GM12878 (cell line): ENCODE data around the gene AK5. TPM values are rescaled to one million over a fixed set of nuclear protein-coding genes. Genes with fewer than 3 reads are reported as not detected.

Source experiments
- ATAC-seq: fragments of 200-7000 bp; cut with Tn5 transposase; 3 replicates; pipeline ENCODE4 v1.9.1; 2020; ENCODE audit warnings: mild to moderate bottlenecking, moderate library complexity
- BruUV-seq: library from RNA; stranded (reverse); fragments of 400-500 nt; replicated peaks from 2 replicates; lab custom pipeline; 2021; lab: Mats Ljungman, UMichigan
- CTCF ChIA-PET: fragments of 300-600 bp; sonication (Branson Sonifier 250); formaldehyde crosslinking; extraction: SDS; loops from one replicate; lab custom pipeline; 2021; ENCODE audit warnings: inconsistent platforms; lab: Yijun Ruan, JAX
- POLR2A ChIA-PET: fragments of 350-600 bp; formaldehyde crosslinking; extraction: SDS; loops from one replicate; lab custom pipeline; 2021; ENCODE audit warnings: inconsistent platforms; lab: Charles Lee
- RAD21 ChIA-PET: fragments of 300-600 bp; sonication (Branson Sonifier 250); formaldehyde crosslinking; loops from one replicate; lab custom pipeline; 2023; ENCODE audit warnings: antibody characterized with exemption; ENCODE audit not compliant: unreplicated experiment; lab: Charles Lee
- SMC1A ChIA-PET: fragments of 300-600 bp; sonication (Branson Sonifier 250); formaldehyde crosslinking; loops from one replicate; lab custom pipeline; 2023; ENCODE audit not compliant: unreplicated experiment, uncharacterized antibody; lab: Charles Lee
- DNase-seq: peaks from one replicate; pipeline ENCODE4 v3.0.0-alpha.2; 2011; ENCODE audit warnings: low read depth, low spot score
- FAIRE-seq: peaks from 3 replicates; lab custom pipeline; 2011; peaks lifted over from hg19 to GRCh38; lab: Jason Lieb, UNC
- H2AFZ ChIP-seq: 2 replicates; pipeline ENCODE4 v1.6.0; 2011; ENCODE audit warnings: low read depth, low read length, control low read depth; ENCODE audit not compliant: control insufficient read depth
- H3K27ac ChIP-seq: 2 replicates; pipeline ENCODE4 v1.5.1; 2011; ENCODE audit warnings: control low read depth; ENCODE audit not compliant: control insufficient read depth, insufficient read depth
- H3K27me3 ChIP-seq, 2 experiments: replicated peaks in 1 of 2; 2 replicates each; pipeline versions ENCODE4 v1.6.0 to v1.6.1; 2011; ENCODE audit warnings: low read length in 1 of 2; ENCODE audit not compliant: control insufficient read depth in 2 of 2, insufficient read depth in 2 of 2
- H3K36me3 ChIP-seq, 2 experiments: 2 replicates each; pipeline ENCODE4 v1.5.1; 2011; ENCODE audit warnings: low read length in 1 of 2; ENCODE audit not compliant: control insufficient read depth in 2 of 2, insufficient read depth in 2 of 2
- H3K4me1 ChIP-seq: 2 replicates; pipeline ENCODE4 v1.6.1; 2011; ENCODE audit warnings: mild to moderate bottlenecking, low read length, moderate library complexity, mixed read lengths; ENCODE audit not compliant: control insufficient read depth, insufficient read depth
- H3K4me2 ChIP-seq: 2 replicates; pipeline ENCODE4 v1.6.0; 2011; ENCODE audit warnings: control low read depth; ENCODE audit not compliant: control insufficient read depth, insufficient read depth
- H3K4me3 ChIP-seq: fragments of 200-600 bp; sonication (generic); 2 replicates; pipeline ENCODE4 v1.5.1; 2016
- H3K79me2 ChIP-seq: 2 replicates; pipeline ENCODE4 v1.6.0; 2011; ENCODE audit warnings: low read length; ENCODE audit not compliant: control insufficient read depth, insufficient read depth
- H3K9ac ChIP-seq: 2 replicates; pipeline ENCODE4 v1.8.0; 2011; ENCODE audit warnings: low read length, control low read depth, mixed read lengths; ENCODE audit not compliant: control insufficient read depth, insufficient read depth
- H3K9me3 ChIP-seq: replicated peaks from 3 replicates; pipeline ENCODE4 v1.5.1; 2011; ENCODE audit warnings: mild to moderate bottlenecking, low read length; ENCODE audit not compliant: control insufficient read depth, insufficient read depth
- H4K20me1 ChIP-seq: 2 replicates; pipeline ENCODE4 v1.6.0; 2011; ENCODE audit not compliant: control insufficient read depth, insufficient read depth
- CBX5 ChIP-seq: sonication (generic); IDR thresholded peaks from 2 replicates; pipeline ENCODE4 v1.6.1; 2016; ENCODE audit warnings: low read depth, moderate library complexity, mild to moderate bottlenecking, inconsistent platforms
- CEBPB ChIP-seq, 2 experiments: fragments of 150-350 bp in 1 of 2; IDR thresholded peaks; 2 replicates each; pipeline ENCODE4 v1.6.1; 2012 to 2014; ENCODE audit warnings: low read depth in 2 of 2, low read length in 2 of 2, borderline replicate concordance in 1 of 2, inconsistent platforms in 1 of 2
- ELK1 ChIP-seq: IDR thresholded peaks from 2 replicates; pipeline ENCODE4 v1.6.1; 2012; ENCODE audit warnings: low read depth, low read length, improper control_type of control experiment
- FOS ChIP-seq: IDR thresholded peaks from 3 replicates; pipeline ENCODE4 v1.6.1; 2011; ENCODE audit warnings: borderline replicate concordance; ENCODE audit not compliant: insufficient read length; ENCODE audit errors: extremely low read depth
- FOXM1 ChIP-seq: IDR thresholded peaks from 2 replicates; pipeline ENCODE4 v1.6.1; 2012; ENCODE audit warnings: low read depth, mild to moderate bottlenecking, inconsistent platforms, low read length, moderate library complexity
- GATAD2B ChIP-seq: fragments of 450-650 bp; conservative IDR thresholded peaks from 2 replicates; pipeline ENCODE4 v1.6.1; 2017; ENCODE audit warnings: low read depth, mild to moderate bottlenecking, moderate library complexity
- MAX ChIP-seq: IDR thresholded peaks from 2 replicates; pipeline ENCODE4 v1.6.1; 2012; ENCODE audit warnings: low read depth, low read length, improper control_type of control experiment
- MLLT1 ChIP-seq: fragments of 450-650 bp; IDR thresholded peaks from 2 replicates; pipeline ENCODE4 v1.6.1; 2016; ENCODE audit warnings: mild to moderate bottlenecking
- NBN ChIP-seq: fragments of 450-650 bp; IDR thresholded peaks from 2 replicates; pipeline ENCODE4 v1.6.1; 2016
- NR2F1 ChIP-seq: fragments of 450-650 bp; conservative IDR thresholded peaks from 2 replicates; pipeline ENCODE4 v1.6.1; 2017; ENCODE audit warnings: mild to moderate bottlenecking
- NRF1 ChIP-seq: conservative IDR thresholded peaks from 2 replicates; pipeline ENCODE4 v1.6.1; 2011; ENCODE audit warnings: mild to moderate bottlenecking, low read depth, low read length, improper control_type of control experiment
- PAX8 ChIP-seq: fragments of 450-650 bp; IDR thresholded peaks from 2 replicates; pipeline ENCODE4 v1.6.1; 2017; ENCODE audit warnings: mild to moderate bottlenecking, moderate library complexity
- PML ChIP-seq: IDR thresholded peaks from 2 replicates; pipeline ENCODE4 v1.6.1; 2012; ENCODE audit warnings: low read length, inconsistent platforms
- POU2F2 ChIP-seq: IDR thresholded peaks from 3 replicates; pipeline ENCODE4 v1.6.1; 2011; ENCODE audit warnings: low read depth, mild to moderate bottlenecking, low read length, borderline replicate concordance
- RB1 ChIP-seq: fragments of 450-650 bp; formaldehyde crosslinking; IDR thresholded peaks from 2 replicates; pipeline ENCODE4 v1.6.1; 2017; ENCODE audit warnings: mild to moderate bottlenecking, borderline replicate concordance
- RCOR1 ChIP-seq: conservative IDR thresholded peaks from 2 replicates; pipeline ENCODE4 v1.6.1; 2012; ENCODE audit warnings: low read depth, low read length, improper control_type of control experiment
- SIX5 ChIP-seq: IDR thresholded peaks from 2 replicates; pipeline ENCODE4 v1.6.1; 2011; ENCODE audit warnings: mild to moderate bottlenecking, low read depth, low read length, moderate library complexity; ENCODE audit not compliant: severe bottlenecking
- SMAD5 ChIP-seq: IDR thresholded peaks from 2 replicates; pipeline ENCODE4 v1.6.1; 2016; ENCODE audit warnings: antibody characterized with exemption, low read depth
- SPI1 ChIP-seq: IDR thresholded peaks from 2 replicates; pipeline ENCODE4 v1.6.1; 2011; ENCODE audit warnings: low read depth, mild to moderate bottlenecking, low read length, moderate library complexity, borderline replicate concordance; ENCODE audit not compliant: insufficient read depth
- SREBF2 ChIP-seq: IDR thresholded peaks from 2 replicates; pipeline ENCODE4 v1.6.1; 2012; ENCODE audit warnings: mild to moderate bottlenecking, low read length
- STAT1 ChIP-seq: fragments of 450-650 bp; conservative IDR thresholded peaks from 2 replicates; pipeline ENCODE4 v1.6.1; 2014; ENCODE audit warnings: antibody characterized with exemption, mild to moderate bottlenecking
- TBL1XR1 ChIP-seq: IDR thresholded peaks from 2 replicates; pipeline ENCODE4 v1.6.1; 2012; ENCODE audit warnings: low read depth, low read length, improper control_type of control experiment
- TCF3 ChIP-seq: IDR thresholded peaks from 2 replicates; pipeline ENCODE4 v1.6.1; 2012; ENCODE audit warnings: low read depth, mild to moderate bottlenecking, low read length, borderline replicate concordance; ENCODE audit not compliant: insufficient read depth
- WRNIP1 ChIP-seq: IDR thresholded peaks from 2 replicates; pipeline ENCODE4 v1.6.1; 2011; ENCODE audit warnings: low read depth, low read length, improper control_type of control experiment, borderline replicate concordance
- ZNF384 ChIP-seq: IDR thresholded peaks from 2 replicates; pipeline ENCODE4 v1.6.1; 2012; ENCODE audit warnings: low read depth, mild to moderate bottlenecking, low read length, improper control_type of control experiment, borderline replicate concordance
- WGBS: methylation state at CpG from one replicate; pipeline ENCODE4 v1.1.6; 2016; ENCODE audit warnings: low lambda C conversion rate; ENCODE audit not compliant: insufficient replicate concordance, insufficient coverage; ENCODE audit errors: missing lambda C conversion rate; 5-methylcytosine and 5-hydroxymethylcytosine counted together
- in situ Hi-C: fragments of 300-500 bp; cut with MboI; formaldehyde crosslinking; loops from 9 replicates; pipeline ENCODE4 v1.14.3; 2018; ENCODE audit warnings: mixed read lengths
- intact Hi-C: fragments of 100-400 bp; cut with micrococcal nuclease; formaldehyde crosslinking; loops from one replicate; pipeline ENCODE4 v1.14.2; 2022; ENCODE audit not compliant: unreplicated experiment
- polyA plus RNA-seq, 11 experiments: library from polyadenylated mRNA; depleted of rRNA in 4 of 11; unstranded in 6 of 11; stranded (reverse) in 5 of 11; fragments of >200 nt; fragmentation: Nextera tagmentation in 4 of 11; fragmentation: Illumina TruSeq in 1 of 11; extraction: Ambion mirVana in 4 of 11; extraction: Trizol in 1 of 11; gene quantifications; 1 replicate in 1 of 11; 2 replicates in 10 of 11; pipeline versions ENCODE4 v1.2.1 to v1.2.3, GENCODE V29; 2011 to 2016; ENCODE audit warnings: inconsistent platforms in 2 of 11, missing spikeins in 2 of 11, low read depth in 1 of 11
- total RNA-seq, 4 experiments: library from RNA; depleted of rRNA in 3 of 4; stranded (reverse); fragments of >200 nt in 3 of 4; fragmentation: Illumina TruSeq in 1 of 4; extraction: Trizol in 1 of 4; gene quantifications; 2 replicates each; pipeline versions ENCODE4 v1.2.1 to v1.2.3, GENCODE V29; 2013 to 2021

Gene AK5
- total and polyA plus RNA-seq, 10 of the 15 experiments (the other 5 are each of a cell fraction or from before 2014, with no cell fraction given), result 0.08 to 0.33 TPM; not detected in 8

- TF ChIP-seq POU2F2 (no peak), ZNF384 (no peak), SREBF2 (no peak), FOS (no peak), CBX5 (no peak), SIX5 (no peak)
These were observed 43.4 kb upstream of the AK5 start (continued) for GRCh38 chr1:77238462-77238861.

- Histone ChIP-seq H3K9ac (no peak overlapping the region), H3K9me3 (no peaks in the 10 kb centered on the region), H3K27ac (no peak overlapping the region), H3K4me3 (no peak overlapping the region), H3K27me3 (no peaks in the 10 kb centered on the region), H2AFZ (no peak overlapping the region), H3K4me1 (no peaks in the 10 kb centered on the region), H3K36me3 (no peaks in the 10 kb centered on the region), H3K4me2 (no peak overlapping the region), H4K20me1 (no peaks in the 10 kb centered on the region), H3K79me2 (no peaks in the 10 kb centered on the region)
- ChIA-PET RAD21 (no interaction called here), CTCF (no interaction called here), SMC1A (no interaction called here), POLR2A (no interaction called here)
- TF ChIP-seq SMAD5, result no peak
- TF ChIP-seq FOXM1, result no peak
- no peak for TF ChIP-seq PAX8
- TF ChIP-seq MLLT1, result no peak
- no peak for TF ChIP-seq STAT1
- TF ChIP-seq RCOR1, result no peak
- TF ChIP-seq RB1, result no peak
- no peak for TF ChIP-seq GATAD2B
- no peak for TF ChIP-seq NBN
- TF ChIP-seq TCF3, result no peak
- no peak for TF ChIP-seq CEBPB (IDR thresholded peaks at IDR 0.05; ENCODE audit: borderline replicate concordance in 1 of 2, low read depth in 2 of 2, low read length in 2 of 2)
- no peak for TF ChIP-seq TBL1XR1
- no peak for TF ChIP-seq ELK1
- no peak for TF ChIP-seq PML
- no peak for TF ChIP-seq SPI1
- no peak for TF ChIP-seq NR2F1
- TF ChIP-seq WRNIP1, result no peak
- TF ChIP-seq NRF1, result no peak
- TF ChIP-seq MAX, result no peak
- FAIRE-seq (no peak), ATAC-seq (no peak), DNase-seq (no peak)
- in situ Hi-C loops, result no loop called here
- intact Hi-C loops, result no loop called here
- no TSS peak for BruUV-seq
- 17% methylated on average over 3 of the region's 3 CpGs for WGBS
These were observed 42.5 kb upstream of the AK5 start for GRCh38 chr1:77239311-77239710.
